AG04449 (cell line): ENCODE data around the gene LRP8.

ENCODE experiments used
- CTCF ChIA-PET: fragments of 350-600 bp; formaldehyde crosslinking; extraction: SDS; loops from one replicate; lab custom pipeline; 2021; ENCODE audit warnings: antibody characterized with exemption; lab: Yijun Ruan, JAX
- POLR2A ChIA-PET: fragments of 400-600, 350-600 bp; formaldehyde crosslinking; extraction: SDS; loops from one replicate; lab custom pipeline; 2020; ENCODE audit warnings: antibody characterized with exemption, inconsistent platforms; lab: Yijun Ruan, JAX
- DNase-seq: peaks from one replicate; pipeline ENCODE4 v3.0.0-alpha.2; 2010; ENCODE audit warnings: low read depth, low spot score
- H3K4me3 ChIP-seq: 2 replicates; pipeline ENCODE4 v1.5.1; 2011; ENCODE audit warnings: low read depth, mild to moderate bottlenecking, control low read depth, low read length
- CTCF ChIP-seq: IDR thresholded peaks from one replicate; pipeline ENCODE4 v1.5.1; 2011; ENCODE audit warnings: mild to moderate bottlenecking, moderate library complexity, low read length, control low read depth, inconsistent platforms; ENCODE audit not compliant: insufficient read depth; ENCODE audit errors: missing control alignments

The LRP8 gene

GRCh38 chr1:53354119-53354518 is 26.2 kb upstream of the LRP8 start:
- CTCF ChIA-PET, result no interaction called here
- no peak for DNase-seq
- H3K4me3 ChIP-seq, result no peak overlapping the region
- no peak for TF ChIP-seq CTCF
- POLR2A ChIA-PET, result no interaction called here

- TF ChIP-seq CTCF, result no peak
- CTCF ChIA-PET, result no interaction called here
- H3K4me3 ChIP-seq, result no peak overlapping the region
- POLR2A ChIA-PET, result no interaction called here
- DNase-seq, result no peak
Measured at GRCh38 chr1:53352561-53352960, 24.7 kb upstream of the LRP8 start.

- ChIA-PET POLR2A (no interaction called here), CTCF (no interaction called here)
- DNase-seq, result no peak
- no peak overlapping the region for H3K4me3 ChIP-seq
- no peak for TF ChIP-seq CTCF
Measured at GRCh38 chr1:53350853-53351767, 23.2 kb upstream of the LRP8 start.

- no peak for TF ChIP-seq CTCF
- ChIA-PET CTCF (no interaction called here), POLR2A (interaction anchor here (0.7 kb wide), 1 partner anchor 841 kb away, joined by 3 read pairs; no protein-coding TSS in a partner anchor)
- no peak for DNase-seq
- H3K4me3 ChIP-seq, result no peak overlapping the region
Measured at GRCh38 chr1:53349968-53350852, 22.3 kb upstream of the LRP8 start.

GRCh38 chr1:53349369-53349835 is 21.5 kb upstream of the LRP8 start:
- TF ChIP-seq CTCF, result no peak
- H3K4me3 ChIP-seq, result no peak overlapping the region
- POLR2A ChIA-PET, result interaction anchor here (0.7 kb wide), 1 partner anchor 842 kb away, joined by 3 read pairs; no protein-coding TSS in a partner anchor
- DNase-seq, result no peak
- CTCF ChIA-PET, result no interaction called here
